Esophagus squamous epithelium (tissue), 4 donors: ENCODE data around the gene OTUD5.

Source experiments
- CTCF ChIP-seq, 6 experiments: fragments of 450-650 bp in 4 of 6; fragments of 200-600 bp in 2 of 6; sonication (generic) in 2 of 6; IDR thresholded peaks; one replicate each; pipeline ENCODE4 v1.5.1; 2016 to 2019; ENCODE audit warnings: antibody characterized with exemption in 6 of 6, mild to moderate bottlenecking in 4 of 6, moderate library complexity in 4 of 6
- POLR2A ChIP-seq, 4 donors: fragments of 450-650 bp; IDR thresholded peaks; one replicate each; pipeline ENCODE4 v1.6.1; 2017; ENCODE audit warnings: antibody characterized with exemption in 4 of 4, mild to moderate bottlenecking in 4 of 4, moderate library complexity in 3 of 4

- TF ChIP-seq CTCF (IDR thresholded peaks at IDR 0.05) (no peak), POLR2A (IDR thresholded peaks at IDR 0.05) (no peak)
Measured at GRCh38 chrX:48975541-48975940, 18.1 kb upstream of the OTUD5 start.
